HCT116 (cell line): ENCODE measurements around the gene BRD2. TPM values are rescaled to one million over a fixed set of nuclear protein-coding genes. Genes with fewer than 3 reads are reported as not detected.

Experiments used
- ATAC-seq: fragments of 200-7000 bp; cut with Tn5 transposase; 2 replicates; pipeline ENCODE4 v1.9.1; 2020; ENCODE audit warnings: mild to moderate bottlenecking, moderate library complexity
- BruUV-seq: library from RNA; stranded (reverse); fragments of 400-500 nt; replicated peaks from 2 replicates; lab custom pipeline; 2021; lab: Mats Ljungman, UMichigan
- CTCF ChIA-PET: fragments of 300-600 bp; sonication (Branson Sonifier 250); formaldehyde crosslinking; loops from one replicate; lab custom pipeline; 2021; ENCODE audit warnings: antibody characterized with exemption; lab: Charles Lee
- POLR2A ChIA-PET: fragments of 300-600, 350-600 bp; sonication (Branson Sonifier 250); formaldehyde crosslinking; loops from one replicate; lab custom pipeline; 2021; ENCODE audit warnings: antibody characterized with exemption; lab: Charles Lee
- RAD21 ChIA-PET, 2 experiments: fragments of 300-600 bp; sonication (Branson Sonifier 250); formaldehyde crosslinking; loops; one replicate each; lab custom pipeline; 2023; ENCODE audit warnings: low total read pairs in 2 of 2; ENCODE audit not compliant: uncharacterized antibody in 2 of 2, unreplicated experiment in 2 of 2, low non-redundant PET in 1 of 2; lab: Charles Lee
- DNase-seq: peaks from one replicate; pipeline ENCODE4 v3.0.0-alpha.2; 2010; ENCODE audit warnings: low read depth, low spot score
- H2AFZ ChIP-seq: fragments of 200-600 bp; shearing (Covaris generic), sonication (generic); 2 replicates; pipeline ENCODE4 v1.6.1; 2017; ENCODE audit warnings: low read depth, mixed run types, mixed read lengths, antibody characterized with exemption, low read length; ENCODE audit not compliant: poor library complexity, severe bottlenecking
- H3K27ac ChIP-seq: 2 replicates; pipeline ENCODE4 v1.5.1; 2012; ENCODE audit warnings: low read depth, low read length
- H3K27me3 ChIP-seq: fragments of 200-600 bp; sonication (generic); 2 replicates; pipeline ENCODE4 v1.6.1; 2016; ENCODE audit warnings: mixed run types, low read length, mixed read lengths; ENCODE audit not compliant: insufficient read depth
- H3K36me3 ChIP-seq, 2 experiments: fragments of 200-500 bp in 1 of 2; fragments of 200-600 bp in 1 of 2; sonication (Bioruptor generic) in 1 of 2; sonication (generic) in 1 of 2; 2 replicates each; pipeline versions ENCODE4 v1.5.1 to v1.6.1; 2014 to 2016; ENCODE audit warnings: low read length in 2 of 2, inconsistent platforms in 1 of 2, mixed read lengths in 1 of 2, mixed run types in 1 of 2; ENCODE audit not compliant: insufficient read depth in 2 of 2, control insufficient read depth in 1 of 2
- H3K4me1 ChIP-seq, 2 experiments: fragments of 200-600 bp in 1 of 2; sonication (generic) in 1 of 2; 2 replicates each; pipeline versions ENCODE4 v1.5.1 to v1.6.1; 2012 to 2017; ENCODE audit warnings: low read length in 2 of 2, inconsistent platforms in 1 of 2, mild to moderate bottlenecking in 1 of 2, mixed read lengths in 1 of 2, mixed run types in 1 of 2, moderate library complexity in 1 of 2; ENCODE audit not compliant: insufficient read depth in 2 of 2, control insufficient read depth in 1 of 2
- H3K4me2 ChIP-seq: fragments of 200-600 bp; sonication (generic); 2 replicates; pipeline ENCODE4 v1.6.1; 2017; ENCODE audit warnings: mixed run types, low read length, mixed read lengths
- H3K4me3 ChIP-seq, 2 experiments: fragments of 200-600 bp in 1 of 2; sonication (generic) in 1 of 2; replicated peaks in 1 of 2; 2 replicates each; pipeline ENCODE4 v1.5.1; 2011 to 2016; ENCODE audit warnings: low read length in 2 of 2, control low read depth in 1 of 2, low read depth in 1 of 2, mild to moderate bottlenecking in 1 of 2, mixed read lengths in 1 of 2, mixed run types in 1 of 2
- H3K79me2 ChIP-seq: fragments of 200-600 bp; sonication (generic); 2 replicates; pipeline ENCODE4 v1.6.1; 2017; ENCODE audit warnings: mild to moderate bottlenecking, mixed run types, low read length, moderate library complexity, mixed read lengths; ENCODE audit not compliant: insufficient read depth
- H3K9ac ChIP-seq: fragments of 200-600 bp; sonication (generic); 2 replicates; pipeline ENCODE4 v1.6.1; 2016; ENCODE audit warnings: low read length, mixed read lengths
- H3K9me2 ChIP-seq: fragments of 200-600 bp; sonication (generic), shearing (Covaris generic); 2 replicates; pipeline ENCODE4 v1.6.1; 2017; ENCODE audit warnings: mixed run types, mild to moderate bottlenecking, moderate library complexity; ENCODE audit not compliant: insufficient read depth
- H3K9me3 ChIP-seq, 2 experiments: fragments of 200-500 bp in 1 of 2; fragments of 200-600 bp in 1 of 2; sonication (Bioruptor generic) in 1 of 2; sonication (generic) in 1 of 2; 2 replicates each; pipeline ENCODE4 v1.6.1; 2014 to 2017; ENCODE audit warnings: low read length in 2 of 2, mixed read lengths in 2 of 2, inconsistent platforms in 1 of 2, low read depth in 1 of 2, mild to moderate bottlenecking in 1 of 2, mixed run types in 1 of 2, moderate library complexity in 1 of 2; ENCODE audit not compliant: control insufficient read depth in 1 of 2, insufficient read depth in 1 of 2
- H4K20me1 ChIP-seq: fragments of 200-600 bp; sonication (generic), shearing (Covaris generic); 2 replicates; pipeline ENCODE4 v1.6.1; 2017; ENCODE audit warnings: mixed run types, mild to moderate bottlenecking, moderate library complexity; ENCODE audit not compliant: insufficient read depth
- ATF3 ChIP-seq: IDR thresholded peaks from 2 replicates; pipeline ENCODE4 v1.6.1; 2012
- CBX3 ChIP-seq: IDR thresholded peaks from 2 replicates; pipeline ENCODE4 v1.6.1; 2012; ENCODE audit warnings: low read depth
- CEBPB ChIP-seq: IDR thresholded peaks from 2 replicates; pipeline ENCODE4 v1.6.1; 2012; ENCODE audit warnings: low read depth
- CTCF ChIP-seq, 3 experiments: fragments of 200-600 bp in 1 of 3; sonication (generic) in 1 of 3; IDR thresholded peaks in 2 of 3; conservative IDR thresholded peaks in 1 of 3; 2 replicates each; pipeline ENCODE4 v1.5.1; 2012 to 2017; ENCODE audit warnings: low read depth in 2 of 3, low read length in 2 of 3, antibody characterized with exemption in 1 of 3, borderline replicate concordance in 1 of 3, control low read depth in 1 of 3, mild to moderate bottlenecking in 1 of 3, mixed read lengths in 1 of 3, mixed run types in 1 of 3, moderate library complexity in 1 of 3; ENCODE audit not compliant: insufficient read depth in 1 of 3
- EGR1 ChIP-seq: IDR thresholded peaks from 2 replicates; pipeline ENCODE4 v1.6.1; 2012; ENCODE audit warnings: low read depth
- JUND ChIP-seq: IDR thresholded peaks from 2 replicates; pipeline ENCODE4 v1.6.1; 2012
- MAX ChIP-seq: IDR thresholded peaks from 2 replicates; pipeline ENCODE4 v1.6.1; 2012
- POLR2A ChIP-seq: IDR thresholded peaks from 2 replicates; pipeline ENCODE4 v1.7.0; 2011; ENCODE audit warnings: borderline replicate concordance; ENCODE audit not compliant: insufficient read depth, insufficient read length; ENCODE audit errors: extremely low read depth
- POLR2AphosphoS5 ChIP-seq: IDR thresholded peaks from 2 replicates; pipeline ENCODE4 v1.6.1; 2011; ENCODE audit warnings: mild to moderate bottlenecking, low read depth, low read length, moderate library complexity
- RAD21 ChIP-seq: IDR thresholded peaks from 2 replicates; pipeline ENCODE4 v1.6.1; 2012; ENCODE audit warnings: low read depth, mild to moderate bottlenecking
- REST ChIP-seq: IDR thresholded peaks from 2 replicates; pipeline ENCODE4 v1.6.1; 2012; ENCODE audit warnings: low read depth
- SIN3A ChIP-seq: IDR thresholded peaks from 2 replicates; pipeline ENCODE4 v1.6.1; 2012; ENCODE audit warnings: low read depth
- SP1 ChIP-seq: IDR thresholded peaks from 2 replicates; pipeline ENCODE4 v1.6.1; 2012; ENCODE audit warnings: low read depth
- TCF7L2 ChIP-seq: IDR thresholded peaks from 2 replicates; pipeline ENCODE4 v1.7.0; 2011; ENCODE audit warnings: borderline replicate concordance, inconsistent platforms; ENCODE audit not compliant: insufficient read depth, insufficient read length; ENCODE audit errors: extremely low read depth
- YY1 ChIP-seq: IDR thresholded peaks from 2 replicates; pipeline ENCODE4 v1.6.1; 2011; ENCODE audit warnings: low read length, low read depth, moderate library complexity, mild to moderate bottlenecking; ENCODE audit not compliant: insufficient replicate concordance; ENCODE audit errors: extremely low read depth
- ZBTB33 ChIP-seq: IDR thresholded peaks from 2 replicates; pipeline ENCODE4 v1.6.1; 2011; ENCODE audit warnings: mild to moderate bottlenecking, low read length, moderate library complexity; ENCODE audit not compliant: insufficient replicate concordance; ENCODE audit errors: extremely low read depth
- ZFX ChIP-seq: fragments of 450-650 bp; IDR thresholded peaks from 2 replicates; pipeline ENCODE4 v1.6.1; 2017
- ZNF274 ChIP-seq: fragments of 200-500 bp; sonication (Bioruptor generic); IDR thresholded peaks from 2 replicates; pipeline ENCODE4 v1.6.1; 2014; ENCODE audit warnings: mild to moderate bottlenecking, low read depth, low read length, inconsistent platforms
- intact Hi-C: fragments of 100-400 bp; cut with micrococcal nuclease; formaldehyde crosslinking; loops from 2 replicates; pipeline ENCODE4 v1.10.0; 2022
- total RNA-seq: library from RNA; stranded (reverse); gene quantifications from one replicate; pipeline ENCODE4 v1.2.1, GENCODE V29; 2021; ENCODE audit not compliant: unreplicated experiment

The BRD2 gene
- total RNA-seq, 1 experiment from 2014 or later = 260 TPM

- Histone ChIP-seq H3K36me3 (peaks cover 17 to 25% of the 10 kb centered on the region in 2 experiments), H3K9me3 (no peaks in the 10 kb centered on the region), H3K79me2 (peaks cover 71% of the 10 kb centered on the region), H3K27me3 (no peaks in the 10 kb centered on the region), H3K27ac (peak overlapping the region; percentile 97), H3K4me3 (peak overlapping the region; percentile 82 to 92), H2AFZ (no peak overlapping the region)
- ChIA-PET POLR2A (interaction anchor here (0.7 to 8.1 kb wide), 12 partner anchors 8 to 302 kb away, joined by 3 to 227 read pairs (median 9); partner anchors contain the start of genes HLA-DMA, HLA-DMB, RPS18 and VPS52), CTCF (interaction anchor here (2.4 to 7.8 kb wide), 5 partner anchors 14 to 132 kb away, joined by 13 to 73 read pairs (median 18); partner anchors contain the start of genes HLA-DMA and TAP2), RAD21 (no interaction called here)
- BruUV-seq = no TSS peak
- intact Hi-C loops = loop anchor here (5.0 kb wide), 1 partner anchor 83 kb away; no protein-coding TSS in a partner anchor
- peak; percentile 8 for ATAC-seq
- TF ChIP-seq MAX = no peak
- peak; percentile 35 for TF ChIP-seq POLR2AphosphoS5
- no peak for TF ChIP-seq REST
- TF ChIP-seq CBX3 = no peak
- TF ChIP-seq SIN3A = no peak
- no peak for TF ChIP-seq JUND
- peak; percentile 32 for TF ChIP-seq POLR2A
- TF ChIP-seq ZBTB33 = no peak
- peak in 2 of 3 experiments; percentile 12 to 27; a peak in 2 of 6 replicates for TF ChIP-seq CTCF (IDR thresholded peaks at IDR 0.05 in 2 of 3, conservative IDR thresholded peaks at IDR 0.05 in 1 of 3; ENCODE audit: borderline replicate concordance in 1 of 3, insufficient read depth in 1 of 3, low read depth in 2 of 3, low read length in 2 of 3)
- no peak for TF ChIP-seq EGR1
- TF ChIP-seq TCF7L2 = no peak
- TF ChIP-seq ATF3 = no peak
- TF ChIP-seq CEBPB = no peak
- TF ChIP-seq RAD21 = no peak
- no peak for TF ChIP-seq SP1
- TF ChIP-seq ZNF274 = no peak
- TF ChIP-seq YY1 = peak; percentile 87
- TF ChIP-seq ZFX = peak; percentile 84
- TF ChIP-seq, all 23 proteins: peak for 5
- peak overlapping the region; percentile 84 for H3K4me2 ChIP-seq
- peaks cover 15 to 61% of the 10 kb centered on the region in 2 experiments for H3K4me1 ChIP-seq
- H3K9ac ChIP-seq = peak overlapping the region; percentile 92
- H3K9me2 ChIP-seq = no peaks in the 10 kb centered on the region
- DNase-seq = peak; percentile 82
- H4K20me1 ChIP-seq = peaks cover 24% of the 10 kb centered on the region; the same call in 1 of the 2 replicates
Measured at GRCh38 chr6:32969685-32970412, 1.5 kb downstream of the BRD2 start.
